ENCODE measurements around the gene RXRA.

RXRA gene

GRCh38 chr9:134386951-134387831, 60.9 kb downstream of the RXRA start:
- DNase-seq, result no peak

- no peak for DNase-seq
These were observed 62.1 kb downstream of the RXRA start for GRCh38 chr9:134388289-134388808.

- DNase-seq, result no peak
These were observed 62.7 kb downstream of the RXRA start for GRCh38 chr9:134388976-134389375.

GRCh38 chr9:134389642-134390041, 63.4 kb downstream of the RXRA start:
- no peak for DNase-seq

GRCh38 chr9:134390537-134390936, 64.3 kb downstream of the RXRA start:
- DNase-seq, result no peak

- DNase-seq, result no peak
These were observed 64.7 kb downstream of the RXRA start for GRCh38 chr9:134390947-134391318.

- DNase-seq, result no peak
These were observed 65.3 kb downstream of the RXRA start for GRCh38 chr9:134391319-134392231.

- no peak for DNase-seq
These were observed 66.6 kb downstream of the RXRA start for GRCh38 chr9:134392900-134393299.

GRCh38 chr9:134393582-134394280, 67.5 kb downstream of the RXRA start:
- no peak for DNase-seq

GRCh38 chr9:134395002-134395517, 68.8 kb downstream of the RXRA start:
- no peak for DNase-seq

GRCh38 chr9:134395737-134396257, 69.5 kb downstream of the RXRA start:
- DNase-seq, result no peak

- no peak for DNase-seq
These were observed 70.0 kb downstream of the RXRA start for GRCh38 chr9:134396258-134396742.

- DNase-seq, result no peak
These were observed 70.6 kb downstream of the RXRA start for GRCh38 chr9:134396825-134397224.

GRCh38 chr9:134398756-134399155, 72.5 kb downstream of the RXRA start:
- no peak for DNase-seq

GRCh38 chr9:134399435-134400056, 73.3 kb downstream of the RXRA start:
- no peak for DNase-seq

GRCh38 chr9:134400283-134400682, 74.0 kb downstream of the RXRA start:
- no peak for DNase-seq

- DNase-seq, result no peak
These were observed 75.1 kb downstream of the RXRA start for GRCh38 chr9:134401391-134401790.

GRCh38 chr9:134402182-134402581, 75.9 kb downstream of the RXRA start:
- DNase-seq, result no peak

- no peak for DNase-seq
These were observed 77.0 kb downstream of the RXRA start for GRCh38 chr9:134403292-134403681.

- DNase-seq, result peak; percentile 29
These were observed 77.5 kb downstream of the RXRA start for GRCh38 chr9:134403682-134404301.

Measured in DMS 273 treated with DMSO at 0.1 percent for 48 hours (cell line).